OCI-LY1 (cell line): ENCODE data around the gene MYADML2.

ENCODE experiments used
- CTCF ChIP-seq: fragments of 200-600 bp; sonication (generic), shearing (Covaris generic); IDR thresholded peaks from 2 replicates; pipeline ENCODE4 v1.5.1; 2017; ENCODE audit warnings: mild to moderate bottlenecking, antibody characterized with exemption, low read length, moderate library complexity, mixed read lengths
- EZH2 ChIP-seq: fragments of 200-600 bp; sonication (generic), shearing (Covaris generic); IDR thresholded peaks from 2 replicates; pipeline ENCODE4 v1.8.0; 2017; ENCODE audit warnings: borderline replicate concordance, mixed run types, mild to moderate bottlenecking, antibody characterized with exemption, low read length, moderate library complexity, mixed read lengths

DNA sequence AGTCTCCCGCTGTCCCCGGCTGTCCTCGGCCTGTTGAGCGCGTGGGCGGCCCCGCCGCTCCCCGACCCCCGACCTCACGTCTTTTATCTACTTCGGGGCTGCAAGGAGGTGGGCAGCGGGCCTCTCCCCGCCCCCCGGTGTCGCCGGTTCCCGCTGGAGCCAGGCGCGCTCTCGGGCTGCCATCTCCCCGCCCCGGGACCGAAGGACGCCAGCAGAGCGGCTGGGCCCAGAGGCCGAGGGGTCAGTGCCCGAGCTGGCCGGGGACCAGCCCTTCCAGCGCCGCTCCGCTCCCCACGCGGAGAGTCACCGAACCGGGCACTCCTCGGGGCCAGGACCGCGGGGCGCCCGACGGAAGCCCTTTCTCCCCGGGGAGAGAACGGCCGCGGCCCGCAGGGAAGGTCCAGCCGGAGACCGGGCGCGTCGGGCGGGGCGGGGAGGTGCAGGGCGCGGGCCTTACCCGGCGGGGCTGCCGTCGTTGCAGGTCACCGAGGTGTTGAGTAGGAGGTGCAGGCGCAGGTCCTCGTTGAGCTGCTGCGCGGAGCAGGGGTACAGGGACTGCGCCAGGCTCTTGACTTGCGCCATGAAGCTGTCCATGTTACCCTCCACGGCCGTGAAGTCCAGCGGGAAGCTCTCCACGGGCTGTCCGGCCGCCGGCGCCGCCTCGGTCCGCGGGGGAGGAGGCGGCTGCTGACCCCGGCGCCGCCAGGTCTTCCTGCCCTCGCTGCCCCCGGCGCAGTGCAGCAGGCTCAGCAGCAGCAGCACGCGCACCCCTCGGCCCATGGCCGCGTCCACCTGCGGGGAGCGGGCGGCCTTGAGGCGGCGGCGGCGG, 13.3 kb upstream of the MYADML2 start:
- TF ChIP-seq CTCF (no peak), EZH2 (no peak)
